Activated CD8-positive, alpha-beta T cell treated with anti-CD3 and anti-CD28 coated beads for 36 hours (primary cell): ENCODE measurements around the gene EFCAB7. TPM values are rescaled to one million over a fixed set of nuclear protein-coding genes. Genes with fewer than 3 reads are reported as not detected.
"Not testable (repeated sequence)": the region's sequence is repeated elsewhere in the genome, so short reads cannot be mapped to it uniquely, and the experiment has no call there.

Experiments
- ATAC-seq: fragments of 200-7000 bp; cut with Tn5 transposase; one replicate; pipeline ENCODE4 v1.10.0; 2021; ENCODE audit warnings: mild to moderate bottlenecking, moderate library complexity
- CTCF ChIA-PET: fragments of 350-600 bp; sonication (Branson Sonifier 250); formaldehyde crosslinking; loops from one replicate; lab custom pipeline; 2021; ENCODE audit warnings: antibody characterized with exemption; lab: Charles Lee
- POLR2A ChIA-PET: fragments of 350-600 bp; sonication (Branson Sonifier 250); formaldehyde crosslinking; loops from one replicate; lab custom pipeline; 2021; ENCODE audit warnings: antibody characterized with exemption; lab: Charles Lee
- DNase-seq: peaks from one replicate; pipeline ENCODE4 v3.0.0-alpha.2; 2020
- H3K27ac Mint-ChIP-seq: one replicate; pipeline ENCODE4 v1.8.0; 2021; ENCODE audit warnings: mild to moderate bottlenecking, mixed read lengths
- H3K27me3 Mint-ChIP-seq: one replicate; pipeline ENCODE4 v1.8.0; 2021; ENCODE audit warnings: mixed read lengths
- H3K36me3 Mint-ChIP-seq: one replicate; pipeline ENCODE4 v1.8.0; 2021; ENCODE audit warnings: low read depth, mixed read lengths
- H3K4me1 Mint-ChIP-seq: one replicate; pipeline ENCODE4 v1.8.0; 2021; ENCODE audit warnings: low read depth, mixed read lengths
- H3K4me3 Mint-ChIP-seq: one replicate; pipeline ENCODE4 v1.8.0; 2021; ENCODE audit warnings: mild to moderate bottlenecking, moderate library complexity, mixed read lengths
- H3K9me3 Mint-ChIP-seq: one replicate; pipeline ENCODE4 v1.8.0; 2021; ENCODE audit warnings: mixed read lengths
- intact Hi-C: fragments of 100-400 bp; cut with micrococcal nuclease; formaldehyde crosslinking; loops from one replicate; pipeline ENCODE4 v1.10.0; 2022
- total RNA-seq, 2 experiments: library from RNA; stranded (reverse); gene quantifications; one replicate each; pipeline ENCODE4 v1.2.3, GENCODE V29; 2021
- TF ChIP-seq, protein P1 (sequence below): fragments of 200-600 bp; IDR thresholded peaks from one replicate; pipeline ENCODE4 v1.8.0; 2022; ENCODE audit warnings: antibody characterized with exemption, mild to moderate bottlenecking

The EFCAB7 gene
- total RNA-seq, 2 experiments from 2014 or later = 6.1 to 6.8 TPM

DNA sequence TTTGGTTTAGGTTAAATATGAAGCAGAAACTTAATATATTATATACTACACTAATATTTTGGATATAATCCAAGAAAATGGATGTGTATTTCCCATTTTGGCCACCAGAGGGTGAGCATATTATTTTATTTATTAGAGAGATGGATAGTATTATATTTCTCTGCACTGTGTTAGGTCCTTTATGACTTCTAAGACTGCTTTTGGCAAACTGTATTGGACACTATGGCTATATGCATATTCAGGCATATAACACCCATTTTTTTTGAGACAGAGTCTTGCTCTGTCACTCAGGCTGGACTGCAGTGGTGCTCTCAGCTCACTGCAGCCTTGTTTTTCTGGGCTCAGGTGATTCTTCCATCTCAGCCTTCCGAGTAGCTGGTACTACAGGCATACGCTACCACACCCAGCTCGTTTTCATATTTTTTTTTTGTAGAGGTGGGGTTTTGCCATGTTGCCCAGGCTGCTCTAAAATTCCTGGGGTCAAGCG is 52.1 kb downstream of the EFCAB7 start:
- H3K27me3 Mint-ChIP-seq = no peaks in the 10 kb centered on the region
- CTCF ChIA-PET = interaction anchor here (0.6 to 1.8 kb wide), 11 partner anchors 8 to 671 kb away, joined by 3 to 7 read pairs (median 3); no protein-coding TSS in a partner anchor
- ATAC-seq = peak; percentile 45
- no peak overlapping the region for H3K4me3 Mint-ChIP-seq
- POLR2A ChIA-PET = no interaction called here
- no peaks in the 10 kb centered on the region for H3K9me3 Mint-ChIP-seq
- H3K27ac Mint-ChIP-seq = no peak overlapping the region
- intact Hi-C loops = no loop called here
- no peaks in the 10 kb centered on the region for H3K4me1 Mint-ChIP-seq
- peaks cover 3% of the 10 kb centered on the region for H3K36me3 Mint-ChIP-seq
- TF ChIP-seq, protein P1, sequence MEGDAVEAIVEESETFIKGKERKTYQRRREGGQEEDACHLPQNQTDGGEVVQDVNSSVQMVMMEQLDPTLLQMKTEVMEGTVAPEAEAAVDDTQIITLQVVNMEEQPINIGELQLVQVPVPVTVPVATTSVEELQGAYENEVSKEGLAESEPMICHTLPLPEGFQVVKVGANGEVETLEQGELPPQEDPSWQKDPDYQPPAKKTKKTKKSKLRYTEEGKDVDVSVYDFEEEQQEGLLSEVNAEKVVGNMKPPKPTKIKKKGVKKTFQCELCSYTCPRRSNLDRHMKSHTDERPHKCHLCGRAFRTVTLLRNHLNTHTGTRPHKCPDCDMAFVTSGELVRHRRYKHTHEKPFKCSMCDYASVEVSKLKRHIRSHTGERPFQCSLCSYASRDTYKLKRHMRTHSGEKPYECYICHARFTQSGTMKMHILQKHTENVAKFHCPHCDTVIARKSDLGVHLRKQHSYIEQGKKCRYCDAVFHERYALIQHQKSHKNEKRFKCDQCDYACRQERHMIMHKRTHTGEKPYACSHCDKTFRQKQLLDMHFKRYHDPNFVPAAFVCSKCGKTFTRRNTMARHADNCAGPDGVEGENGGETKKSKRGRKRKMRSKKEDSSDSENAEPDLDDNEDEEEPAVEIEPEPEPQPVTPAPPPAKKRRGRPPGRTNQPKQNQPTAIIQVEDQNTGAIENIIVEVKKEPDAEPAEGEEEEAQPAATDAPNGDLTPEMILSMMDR = peak; percentile 87
- DNase-seq = no peak

DNA sequence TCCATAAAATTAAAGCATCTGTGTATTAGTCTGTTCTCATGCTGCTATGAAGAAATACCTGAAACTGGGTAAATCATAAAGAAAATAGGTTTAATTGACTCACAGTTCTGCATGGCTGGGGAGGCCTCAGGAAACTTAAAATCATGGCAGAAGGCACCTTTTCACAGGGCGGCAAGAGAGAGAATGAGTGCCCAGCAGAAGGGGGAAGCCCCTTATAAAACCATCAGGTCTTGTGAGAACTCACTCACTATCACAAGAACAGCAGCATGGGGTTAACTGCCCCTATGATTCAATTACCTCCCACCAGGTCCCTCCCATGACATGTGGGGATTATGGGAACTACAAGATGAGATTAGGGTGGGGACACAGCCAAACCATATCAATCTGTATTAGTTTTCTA is 63.0 kb downstream of the EFCAB7 start:
- H3K27ac Mint-ChIP-seq, H3K4me1 Mint-ChIP-seq, intact Hi-C loops, H3K4me3 Mint-ChIP-seq, POLR2A ChIA-PET, H3K27me3 Mint-ChIP-seq, H3K9me3 Mint-ChIP-seq, CTCF ChIA-PET: not testable (repeated sequence)
- DNase-seq (peak; percentile 14), ATAC-seq (peak; percentile 39)
- H3K36me3 Mint-ChIP-seq = peaks cover 19% of the 10 kb centered on the region

DNA sequence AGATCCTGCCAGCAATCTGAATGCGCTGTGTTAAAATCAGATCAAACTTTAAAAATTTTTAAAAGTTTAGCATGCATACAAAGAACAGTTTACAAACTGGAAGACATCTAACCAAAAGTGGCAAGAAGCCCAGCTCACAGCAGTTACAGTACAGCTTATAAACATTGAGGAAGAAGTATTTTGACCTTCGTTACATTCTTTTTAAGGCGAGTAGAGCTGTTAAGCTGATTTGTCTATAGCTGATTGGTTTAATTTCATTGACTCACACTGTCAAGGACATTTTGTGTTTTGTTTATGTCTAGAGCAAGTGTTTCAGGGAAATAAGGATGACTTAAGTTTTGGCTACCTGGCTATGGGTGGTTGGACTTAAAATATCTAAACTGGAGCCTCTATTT is 66.8 kb downstream of the EFCAB7 start:
- Mint-ChIP-seq H3K4me1 (peaks cover 20% of the 10 kb centered on the region), H3K4me3 (no peak overlapping the region), H3K36me3 (peaks cover 18% of the 10 kb centered on the region), H3K27me3 (no peaks in the 10 kb centered on the region), H3K27ac (no peak overlapping the region), H3K9me3 (no peaks in the 10 kb centered on the region)
- ChIA-PET CTCF (interaction anchor here (1.0 kb wide), 2 partner anchors 15 to 21 kb away, joined by 3 read pairs; no protein-coding TSS in a partner anchor), POLR2A (no interaction called here)
- TF ChIP-seq, protein P1 = no peak
- no peak for ATAC-seq
- no peak for DNase-seq
- intact Hi-C loops = no loop called here

DNA sequence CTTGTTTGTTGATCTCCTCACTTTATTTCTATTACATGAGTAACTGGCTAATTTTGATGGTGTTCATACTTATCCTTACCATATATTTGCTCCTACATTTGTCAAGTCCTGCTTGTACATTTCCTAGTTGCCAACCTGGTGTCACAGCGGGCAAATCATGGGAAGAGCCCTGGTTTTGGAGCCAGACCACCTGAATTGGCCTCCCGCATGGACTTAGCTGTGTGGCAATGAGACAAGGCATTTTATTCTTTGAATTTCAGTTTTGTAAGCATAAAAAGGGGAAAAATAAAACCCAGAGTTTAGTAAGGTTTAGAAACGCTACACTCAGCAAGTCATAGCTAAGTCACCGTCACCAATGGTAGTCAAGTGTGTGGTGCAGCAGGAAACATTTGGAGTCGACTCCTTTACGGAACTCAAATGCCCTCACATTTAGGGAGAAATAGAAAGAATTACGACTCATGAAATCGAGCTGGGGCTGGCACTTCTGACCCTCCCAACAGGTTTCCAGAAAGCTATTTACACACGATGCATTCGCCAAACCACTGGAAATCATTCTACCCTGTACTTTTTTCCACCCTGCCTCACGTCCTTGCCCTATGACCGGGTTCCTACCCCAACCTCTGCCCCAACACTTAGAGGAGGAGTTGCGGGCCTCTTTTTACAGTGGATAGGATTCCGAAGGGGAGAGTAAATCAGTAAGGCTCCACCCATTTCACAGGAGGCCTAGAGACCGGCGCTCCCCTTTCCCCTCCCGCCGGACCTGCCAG is 69.4 kb downstream of the EFCAB7 start:
- ATAC-seq (peak; percentile 55), DNase-seq (peak; percentile 58)
- TF ChIP-seq, protein P1 = no peak
- POLR2A ChIA-PET = interaction anchor here (0.9 to 1.2 kb wide), 2 partner anchors 25 to 71 kb away, joined by 3 to 5 read pairs; no protein-coding TSS in a partner anchor
- CTCF ChIA-PET = interaction anchor here (0.9 to 1.4 kb wide), 2 partner anchors 16 to 55 kb away, joined by 3 to 5 read pairs; no protein-coding TSS in a partner anchor
- Mint-ChIP-seq H3K27me3 (no peaks in the 10 kb centered on the region), H3K4me1 (peaks cover 32% of the 10 kb centered on the region), H3K4me3 (peak overlapping the region; percentile 96), H3K36me3 (peaks cover 35% of the 10 kb centered on the region), H3K27ac (peak overlapping the region; percentile 96), H3K9me3 (no peaks in the 10 kb centered on the region)
- intact Hi-C loops = no loop called here

DNA sequence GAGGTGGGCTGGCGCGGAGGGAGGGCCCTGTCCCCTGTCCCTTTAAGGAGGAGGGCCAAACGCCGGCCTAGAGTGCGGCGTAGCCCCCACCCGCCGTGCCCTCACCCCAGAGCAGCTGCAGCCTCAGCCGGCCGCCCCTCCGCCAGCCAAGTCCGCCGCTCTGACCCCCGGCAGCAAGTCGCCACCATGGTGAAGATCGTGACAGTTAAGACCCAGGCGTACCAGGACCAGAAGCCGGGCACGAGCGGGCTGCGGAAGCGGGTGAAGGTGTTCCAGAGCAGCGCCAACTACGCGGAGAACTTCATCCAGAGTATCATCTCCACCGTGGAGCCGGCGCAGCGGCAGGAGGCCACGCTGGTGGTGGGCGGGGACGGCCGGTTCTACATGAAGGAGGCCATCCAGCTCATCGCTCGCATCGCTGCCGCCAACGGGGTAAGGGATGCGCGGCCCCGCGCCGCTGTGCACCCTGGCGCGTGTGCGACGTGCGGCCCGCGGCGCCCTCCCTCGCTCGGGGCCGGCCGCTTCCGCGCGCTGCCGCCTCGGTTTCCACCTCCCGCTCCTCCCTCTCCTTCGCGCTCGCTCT is 70.1 kb downstream of the EFCAB7 start, which contains the start of gene PGM1:
TSS of gene PGM1 (plus strand) at position 109 of the 583 bp plus-strand sequence. CDS start at position 187, 78 bp downstream.
- Mint-ChIP-seq H3K27me3 (no peaks in the 10 kb centered on the region), H3K27ac (peak within 1 kb of the TSS; percentile 98), H3K4me1 (peaks cover 31% of the 10 kb centered on the region), H3K9me3 (no peaks in the 10 kb centered on the region), H3K4me3 (peak within 1 kb of the TSS; percentile 96), H3K36me3 (peaks cover 33% of the 10 kb centered on the region)
- TF ChIP-seq, protein P1 = no peak
- peak; percentile 85 for DNase-seq
- ATAC-seq = peak; percentile 81
- POLR2A ChIA-PET = interaction anchor here (0.9 to 1.2 kb wide), 2 partner anchors 26 to 71 kb away, joined by 3 to 5 read pairs; no protein-coding TSS in a partner anchor
- CTCF ChIA-PET = interaction anchor here (0.9 to 1.4 kb wide), 2 partner anchors 17 to 55 kb away, joined by 3 to 5 read pairs; no protein-coding TSS in a partner anchor
- intact Hi-C loops = no loop called here
